ENCODE data around the gene WDFY3.

DNA sequence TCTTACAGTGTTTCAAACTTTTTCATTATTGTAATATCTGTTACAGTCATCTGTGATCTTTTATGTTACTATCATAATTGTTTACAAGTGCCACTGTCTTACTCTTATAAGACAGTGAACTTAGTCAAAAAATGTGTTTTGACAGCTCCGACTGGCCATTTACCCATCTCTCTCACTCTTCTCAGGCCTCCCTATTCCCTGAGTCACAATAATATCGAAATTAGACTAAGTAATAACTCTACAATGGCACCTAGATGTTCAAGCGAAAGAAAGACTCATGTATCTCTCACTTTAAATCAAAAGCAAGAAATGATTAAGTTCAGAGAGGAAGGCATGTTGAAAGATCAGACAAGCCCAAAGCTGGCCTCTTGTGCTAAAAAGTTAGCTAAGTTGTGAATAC, 199.3 kb downstream of the WDFY3 start:
- TF ChIP-seq EZH2 (IDR thresholded peaks at IDR 0.05), result no peak
- TF ChIP-seq, protein P1, sequence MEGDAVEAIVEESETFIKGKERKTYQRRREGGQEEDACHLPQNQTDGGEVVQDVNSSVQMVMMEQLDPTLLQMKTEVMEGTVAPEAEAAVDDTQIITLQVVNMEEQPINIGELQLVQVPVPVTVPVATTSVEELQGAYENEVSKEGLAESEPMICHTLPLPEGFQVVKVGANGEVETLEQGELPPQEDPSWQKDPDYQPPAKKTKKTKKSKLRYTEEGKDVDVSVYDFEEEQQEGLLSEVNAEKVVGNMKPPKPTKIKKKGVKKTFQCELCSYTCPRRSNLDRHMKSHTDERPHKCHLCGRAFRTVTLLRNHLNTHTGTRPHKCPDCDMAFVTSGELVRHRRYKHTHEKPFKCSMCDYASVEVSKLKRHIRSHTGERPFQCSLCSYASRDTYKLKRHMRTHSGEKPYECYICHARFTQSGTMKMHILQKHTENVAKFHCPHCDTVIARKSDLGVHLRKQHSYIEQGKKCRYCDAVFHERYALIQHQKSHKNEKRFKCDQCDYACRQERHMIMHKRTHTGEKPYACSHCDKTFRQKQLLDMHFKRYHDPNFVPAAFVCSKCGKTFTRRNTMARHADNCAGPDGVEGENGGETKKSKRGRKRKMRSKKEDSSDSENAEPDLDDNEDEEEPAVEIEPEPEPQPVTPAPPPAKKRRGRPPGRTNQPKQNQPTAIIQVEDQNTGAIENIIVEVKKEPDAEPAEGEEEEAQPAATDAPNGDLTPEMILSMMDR (IDR thresholded peaks at IDR 0.05), result no peak
